H1 (cell line): ENCODE results near the gene SLC22A3. TPM values are rescaled to one million over a fixed set of nuclear protein-coding genes. Genes with fewer than 3 reads are reported as not detected.

ENCODE experiments used
- CTCF ChIA-PET: fragments of 300-600 bp; sonication (Branson Sonifier 250); formaldehyde crosslinking; loops from one replicate; lab custom pipeline; 2021; ENCODE audit not compliant: partially characterized antibody; lab: Charles Lee
- POLR2A ChIA-PET: fragments of 300-600 bp; sonication (Branson Sonifier 250); formaldehyde crosslinking; loops from one replicate; lab custom pipeline; 2021; ENCODE audit warnings: inconsistent platforms; ENCODE audit not compliant: partially characterized antibody; lab: Charles Lee
- DNase-seq, 2 experiments: peaks; one replicate each; pipeline versions ENCODE4 v3.0.0 to v3.0.0-alpha.2; 2010 to 2022; ENCODE audit warnings: low spot score in 2 of 2, low read depth in 1 of 2, mixed read lengths in 1 of 2
- FAIRE-seq: peaks from 2 replicates; lab custom pipeline; 2011; peaks lifted over from hg19 to GRCh38; lab: Jason Lieb, UNC
- H2AFZ ChIP-seq: 2 replicates; pipeline ENCODE4 v1.8.1; 2012; ENCODE audit warnings: low read length, inconsistent platforms
- H2AK5ac ChIP-seq: 2 replicates; pipeline ENCODE4 v1.6.1; 2013; ENCODE audit warnings: low read depth, low read length
- H2BK120ac ChIP-seq: replicated peaks from 2 replicates; pipeline ENCODE3; 2013; ENCODE audit warnings: low read depth, low read length, inconsistent platforms
- H2BK12ac ChIP-seq: 2 replicates; pipeline ENCODE4 v1.6.1; 2013; ENCODE audit warnings: low read depth, low read length
- H2BK15ac ChIP-seq: 2 replicates; pipeline ENCODE4 v1.6.1; 2013; ENCODE audit warnings: low read length
- H2BK20ac ChIP-seq: 2 replicates; pipeline ENCODE4 v1.6.1; 2013; ENCODE audit warnings: low read length
- H2BK5ac ChIP-seq: 2 replicates; pipeline ENCODE4 v1.6.1; 2013; ENCODE audit warnings: low read depth, low read length
- H3K14ac ChIP-seq: 2 replicates; pipeline ENCODE4 v1.6.1; 2013; ENCODE audit warnings: inconsistent platforms; ENCODE audit not compliant: insufficient read length
- H3K18ac ChIP-seq: 2 replicates; pipeline ENCODE4 v1.6.1; 2013; ENCODE audit warnings: low read length; ENCODE audit errors: extremely low read depth
- H3K23ac ChIP-seq: 2 replicates; pipeline ENCODE4 v1.6.1; 2013; ENCODE audit warnings: inconsistent platforms; ENCODE audit not compliant: insufficient read length
- H3K23me2 ChIP-seq: 2 replicates; pipeline ENCODE4 v1.6.1; 2013; ENCODE audit warnings: low read depth, low read length
- H3K27ac ChIP-seq: 2 replicates; pipeline ENCODE4 v1.6.1; 2011; ENCODE audit warnings: low read depth, low read length, inconsistent platforms
- H3K27me3 ChIP-seq, 4 experiments: replicated peaks in 1 of 4; 1 replicate in 1 of 4; 2 replicates in 3 of 4; pipeline versions ENCODE4 v1.6.1 to v1.8.1; 2011 to 2013; ENCODE audit warnings: low read length in 3 of 4, mild to moderate bottlenecking in 3 of 4, inconsistent platforms in 2 of 4, mixed read lengths in 2 of 4, moderate library complexity in 1 of 4; ENCODE audit not compliant: control insufficient read depth in 3 of 4, insufficient read depth in 3 of 4; ENCODE audit errors: extremely low read depth in 1 of 4
- H3K36me3 ChIP-seq, 4 experiments: 2 replicates each; pipeline versions ENCODE4 v1.6.1 to v1.8.1; 2011 to 2013; ENCODE audit warnings: mild to moderate bottlenecking in 4 of 4, low read length in 3 of 4, moderate library complexity in 2 of 4, control low read depth in 1 of 4, inconsistent platforms in 1 of 4; ENCODE audit not compliant: insufficient read depth in 4 of 4, control insufficient read depth in 2 of 4
- H3K4ac ChIP-seq: replicated peaks from 2 replicates; pipeline ENCODE3; 2013; ENCODE audit warnings: low read length, low read depth, mixed read lengths, inconsistent platforms; ENCODE audit not compliant: insufficient read length
- H3K4me1 ChIP-seq, 4 experiments: replicated peaks in 1 of 4; 1 replicate in 1 of 4; 2 replicates in 3 of 4; pipeline versions ENCODE4 v1.6.1 to v1.8.1; 2011 to 2013; ENCODE audit warnings: low read length in 3 of 4, inconsistent platforms in 2 of 4, mixed read lengths in 1 of 4; ENCODE audit not compliant: insufficient read depth in 4 of 4, control insufficient read depth in 3 of 4
- H3K4me2 ChIP-seq, 2 experiments: 2 replicates each; pipeline versions ENCODE4 v1.6.1 to v1.8.1; 2011 to 2013; ENCODE audit warnings: low read depth in 2 of 2, low read length in 2 of 2, control low read depth in 1 of 2, inconsistent platforms in 1 of 2, mild to moderate bottlenecking in 1 of 2; ENCODE audit not compliant: insufficient read depth in 1 of 2
- H3K4me3 ChIP-seq, 4 experiments: fragments of 200-600, 300-600 bp in 1 of 4; sonication (generic), shearing (Covaris generic), sonication (Bioruptor Twin) in 1 of 4; 2 replicates each; pipeline versions ENCODE4 v1.5.1 to v1.8.1; 2011 to 2016; ENCODE audit warnings: low read length in 4 of 4, low read depth in 3 of 4, control low read depth in 2 of 4, inconsistent platforms in 2 of 4, mild to moderate bottlenecking in 2 of 4, mixed read lengths in 1 of 4, moderate library complexity in 1 of 4; ENCODE audit not compliant: insufficient read depth in 2 of 4; ENCODE audit errors: extremely low read depth in 1 of 4
- H3K56ac ChIP-seq: replicated peaks from 2 replicates; pipeline ENCODE3; 2013; ENCODE audit warnings: low read depth, mild to moderate bottlenecking, mixed read lengths, low read length, inconsistent platforms; ENCODE audit not compliant: insufficient read length
- H3K79me1 ChIP-seq: 2 replicates; pipeline ENCODE4 v1.6.1; 2013; ENCODE audit warnings: low read depth, low read length, control low read depth
- H3K79me2 ChIP-seq, 2 experiments: 2 replicates each; pipeline versions ENCODE4 v1.6.1 to v1.8.1; 2012 to 2013; ENCODE audit warnings: low read length in 2 of 2, mild to moderate bottlenecking in 2 of 2, inconsistent platforms in 1 of 2; ENCODE audit not compliant: insufficient read depth in 2 of 2, control insufficient read depth in 1 of 2
- H3K9ac ChIP-seq, 4 experiments: replicated peaks in 1 of 4; 1 replicate in 1 of 4; 2 replicates in 3 of 4; pipeline versions ENCODE4 v1.6.1 to v1.8.1; 2011 to 2013; ENCODE audit warnings: low read depth in 3 of 4, low read length in 3 of 4, control low read depth in 2 of 4, mild to moderate bottlenecking in 2 of 4, moderate library complexity in 2 of 4, inconsistent platforms in 1 of 4; ENCODE audit errors: extremely low read depth in 1 of 4
- H3K9me3 ChIP-seq, 2 experiments: 2 replicates each; pipeline versions ENCODE4 v1.6.1 to v1.8.1; 2012 to 2013; ENCODE audit warnings: mild to moderate bottlenecking in 2 of 2, moderate library complexity in 2 of 2, control low read depth in 1 of 2, inconsistent platforms in 1 of 2, low read depth in 1 of 2, low read length in 1 of 2, mixed read lengths in 1 of 2; ENCODE audit not compliant: insufficient read depth in 2 of 2
- H4K20me1 ChIP-seq, 2 experiments: replicated peaks in 1 of 2; 2 replicates each; pipeline versions ENCODE3 to v1.8.1; 2011 to 2013; ENCODE audit warnings: inconsistent platforms in 2 of 2, low read length in 2 of 2, mild to moderate bottlenecking in 1 of 2; ENCODE audit not compliant: insufficient read depth in 2 of 2, control insufficient read depth in 1 of 2
- H4K5ac ChIP-seq: 2 replicates; pipeline ENCODE4 v1.6.1; 2013; ENCODE audit warnings: low read length, low read depth, mixed read lengths, inconsistent platforms; ENCODE audit not compliant: insufficient read length
- H4K8ac ChIP-seq: 2 replicates; pipeline ENCODE4 v1.8.0; 2013; ENCODE audit warnings: mild to moderate bottlenecking, moderate library complexity, low read length, inconsistent platforms; ENCODE audit not compliant: insufficient read depth; ENCODE audit errors: extremely low read depth
- H4K91ac ChIP-seq: replicated peaks from 2 replicates; pipeline ENCODE3; 2013; ENCODE audit warnings: low read length, mixed read lengths, inconsistent platforms; ENCODE audit not compliant: insufficient read length
- ASH2L ChIP-seq: fragments of 200-600, 300-600 bp; sonication (generic); IDR thresholded peaks from one replicate; pipeline ENCODE4 v1.7.1; 2017; ENCODE audit warnings: low read length
- BRCA1 ChIP-seq: IDR thresholded peaks from 2 replicates; pipeline ENCODE4 v1.6.1; 2012; ENCODE audit warnings: low read depth, low read length, improper control_type of control experiment
- GABPA ChIP-seq: IDR thresholded peaks from 2 replicates; pipeline ENCODE4 v1.6.1; 2011; ENCODE audit warnings: mild to moderate bottlenecking, low read length, moderate library complexity, borderline replicate concordance; ENCODE audit not compliant: insufficient read depth
- HDAC2 ChIP-seq, 2 experiments: fragments of 300-600 bp in 1 of 2; sonication (generic) in 1 of 2; IDR thresholded peaks; 2 replicates each; pipeline ENCODE4 v1.6.1; 2011 to 2012; ENCODE audit warnings: low read depth in 2 of 2, low read length in 2 of 2, mild to moderate bottlenecking in 2 of 2, moderate library complexity in 2 of 2, borderline replicate concordance in 1 of 2, inconsistent platforms in 1 of 2
- WGBS, 2 experiments: shearing (Covaris generic) in 1 of 2; methylation state at CpG; one replicate each; pipeline versions ENCODE4 v1.1.6 to v1.1.7; 2013 to 2015; ENCODE audit warnings: low lambda C conversion rate in 2 of 2, mixed read lengths in 2 of 2, inconsistent platforms in 1 of 2, low coverage in 1 of 2, missing lambda C conversion rate in 1 of 2; ENCODE audit not compliant: insufficient replicate concordance in 2 of 2, insufficient coverage in 1 of 2, insufficient read length in 1 of 2; ENCODE audit errors: extremely low coverage in 1 of 2, missing lambda C conversion rate in 1 of 2; 5-methylcytosine and 5-hydroxymethylcytosine counted together
- polyA plus RNA-seq, 7 experiments: library from polyadenylated mRNA; depleted of rRNA in 3 of 7; stranded (reverse) in 5 of 7; unstranded in 2 of 7; fragments of >200 nt in 5 of 7; fragments of 200-250 nt in 2 of 7; gene quantifications; 1 replicate in 5 of 7; 2 replicates in 1 of 7; 4 replicates in 1 of 7; pipeline versions ENCODE4 v1.2.1 to v1.2.3, GENCODE V29; 2011 to 2013; ENCODE audit warnings: missing spikeins in 2 of 7, mixed read lengths in 2 of 7
- total RNA-seq: library from RNA; stranded (reverse); fragmentation: NEBNext Ultra II Directional; extraction: Animal tissue kit (Norgen Biotek cat#: 25700); gene quantifications from 2 replicates; pipeline ENCODE4 v1.2.1, GENCODE V29; 2021
- TF ChIP-seq, protein P1 (sequence below), 3 experiments: IDR thresholded peaks; 1 replicate in 2 of 3; 2 replicates in 1 of 3; pipeline versions ENCODE4 v1.5.1 to v1.6.1; 2011; ENCODE audit warnings: low read length in 3 of 3, mild to moderate bottlenecking in 3 of 3, inconsistent platforms in 2 of 3, low read depth in 1 of 3, moderate library complexity in 1 of 3; ENCODE audit not compliant: insufficient read depth in 1 of 3; ENCODE audit errors: control extremely low read depth in 1 of 3
- TF ChIP-seq, protein P2 (sequence below): IDR thresholded peaks from 2 replicates; pipeline ENCODE4 v1.6.1; 2012; ENCODE audit warnings: inconsistent platforms
- TF ChIP-seq, protein P3 (sequence below): IDR thresholded peaks from 2 replicates; pipeline ENCODE4 v1.6.1; 2012; ENCODE audit warnings: inconsistent platforms

Gene SLC22A3
- total and polyA plus RNA-seq, 2 of the 8 experiments (the other 6 are each of a cell fraction or from before 2014, with no cell fraction given): 1.0 to 2.9 TPM

DNA sequence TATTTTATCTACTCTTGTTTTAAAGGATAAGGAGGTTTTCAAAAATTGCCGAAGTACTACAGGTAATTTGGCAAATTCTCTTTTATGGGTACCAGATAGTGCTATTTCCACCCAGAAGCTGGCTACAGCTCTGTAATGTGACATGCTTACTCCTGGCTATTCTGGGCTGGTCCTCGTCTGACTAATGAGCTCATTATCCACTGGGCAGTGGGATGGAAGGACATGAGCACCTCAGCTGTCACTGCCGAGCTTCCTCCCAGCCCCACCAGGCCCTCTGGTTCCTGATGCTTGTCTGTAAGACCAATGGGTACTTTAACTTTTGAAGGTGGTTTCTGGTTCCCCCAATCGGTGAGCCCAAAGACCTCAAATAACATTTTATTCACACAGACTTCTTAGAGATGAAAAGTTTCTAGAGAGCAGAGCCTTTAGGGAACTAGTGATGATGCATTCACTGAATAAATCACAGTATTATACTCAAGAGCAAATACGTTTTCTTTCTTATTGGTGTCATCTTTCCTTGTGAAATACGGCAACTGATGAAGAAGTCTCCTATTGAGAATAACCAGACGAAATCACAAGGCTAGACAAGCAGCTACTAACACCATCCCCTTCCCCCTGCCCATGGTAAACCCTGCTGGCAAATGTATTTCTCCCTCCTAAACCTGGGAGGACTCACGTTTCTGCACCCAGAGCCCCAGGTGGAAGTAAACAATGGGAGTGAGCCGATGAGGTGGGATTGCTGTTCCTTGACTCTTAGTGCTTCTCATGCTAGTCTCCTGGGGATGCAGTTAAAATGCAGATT lies 80.8 kb downstream of the SLC22A3 start:
- no peak overlapping the region for H3K56ac ChIP-seq
- peak overlapping the region; percentile 48 to 56; a peak in 3 of 4 replicates for H3K4me2 ChIP-seq
- no peak overlapping the region; the same call in 1 of the 2 replicates for H4K8ac ChIP-seq
- H3K9ac ChIP-seq: no peak overlapping the region
- peak overlapping the region; percentile 60; the same call in 1 of the 2 replicates for H2AFZ ChIP-seq
- H3K23me2 ChIP-seq: peaks cover 1% of the 10 kb centered on the region; the same call in 1 of the 2 replicates
- no peaks in the 10 kb centered on the region for H3K36me3 ChIP-seq
- H4K5ac ChIP-seq: no peak overlapping the region
- no peaks in the 10 kb centered on the region for H3K79me2 ChIP-seq
- H4K91ac ChIP-seq: no peak overlapping the region
- CTCF ChIA-PET: interaction anchor here (0.6 to 1.4 kb wide), 4 partner anchors 27 to 143 kb away, joined by 3 to 4 read pairs (median 3); no protein-coding TSS in a partner anchor
- H2BK15ac ChIP-seq: no peak overlapping the region
- peak in 1 of 2 experiments; percentile 55 for DNase-seq
- no peak overlapping the region for H2AK5ac ChIP-seq
- FAIRE-seq: peak; percentile 48
- no peak overlapping the region for H3K27ac ChIP-seq
- no peak overlapping the region for H2BK120ac ChIP-seq
- peaks cover 0 to 11% (median 6%) of the 10 kb centered on the region in 4 experiments; a peak in 5 of 7 replicates for H3K4me1 ChIP-seq
- no peaks in the 10 kb centered on the region for H3K79me1 ChIP-seq
- H3K14ac ChIP-seq: no peak overlapping the region
- no peaks in the 10 kb centered on the region for H3K27me3 ChIP-seq
- 58% methylated on average over 9 of the region's 9 CpGs; no CpG with 5 or more reads in 1 of the 2 experiments for WGBS, 2 experiments
- peak overlapping the region in 1 of 4 experiments; percentile 20; a peak in 1 of 8 replicates for H3K4me3 ChIP-seq
- no peak overlapping the region for H3K4ac ChIP-seq
- POLR2A ChIA-PET: no interaction called here
- H2BK12ac ChIP-seq: no peak overlapping the region
- H4K20me1 ChIP-seq: no peaks in the 10 kb centered on the region
- H2BK5ac ChIP-seq: no peak overlapping the region
- H3K9me3 ChIP-seq: no peaks in the 10 kb centered on the region
- no peak overlapping the region; the same call in 1 of the 2 replicates for H3K18ac ChIP-seq
- H2BK20ac ChIP-seq: no peak overlapping the region
- no peak overlapping the region for H3K23ac ChIP-seq
- TF ChIP-seq, protein P1, sequence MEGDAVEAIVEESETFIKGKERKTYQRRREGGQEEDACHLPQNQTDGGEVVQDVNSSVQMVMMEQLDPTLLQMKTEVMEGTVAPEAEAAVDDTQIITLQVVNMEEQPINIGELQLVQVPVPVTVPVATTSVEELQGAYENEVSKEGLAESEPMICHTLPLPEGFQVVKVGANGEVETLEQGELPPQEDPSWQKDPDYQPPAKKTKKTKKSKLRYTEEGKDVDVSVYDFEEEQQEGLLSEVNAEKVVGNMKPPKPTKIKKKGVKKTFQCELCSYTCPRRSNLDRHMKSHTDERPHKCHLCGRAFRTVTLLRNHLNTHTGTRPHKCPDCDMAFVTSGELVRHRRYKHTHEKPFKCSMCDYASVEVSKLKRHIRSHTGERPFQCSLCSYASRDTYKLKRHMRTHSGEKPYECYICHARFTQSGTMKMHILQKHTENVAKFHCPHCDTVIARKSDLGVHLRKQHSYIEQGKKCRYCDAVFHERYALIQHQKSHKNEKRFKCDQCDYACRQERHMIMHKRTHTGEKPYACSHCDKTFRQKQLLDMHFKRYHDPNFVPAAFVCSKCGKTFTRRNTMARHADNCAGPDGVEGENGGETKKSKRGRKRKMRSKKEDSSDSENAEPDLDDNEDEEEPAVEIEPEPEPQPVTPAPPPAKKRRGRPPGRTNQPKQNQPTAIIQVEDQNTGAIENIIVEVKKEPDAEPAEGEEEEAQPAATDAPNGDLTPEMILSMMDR (IDR thresholded peaks at IDR 0.05; ENCODE audit: control extremely low read depth in 1 of 3, insufficient read depth in 1 of 3, low read depth in 1 of 3, low read length in 3 of 3): no peak
- TF ChIP-seq HDAC2 (IDR thresholded peaks at IDR 0.05; ENCODE audit: borderline replicate concordance in 1 of 2, low read depth in 2 of 2, low read length in 2 of 2) (no peak), GABPA (no peak), ASH2L (no peak), BRCA1 (no peak)
- TF ChIP-seq, protein P2, sequence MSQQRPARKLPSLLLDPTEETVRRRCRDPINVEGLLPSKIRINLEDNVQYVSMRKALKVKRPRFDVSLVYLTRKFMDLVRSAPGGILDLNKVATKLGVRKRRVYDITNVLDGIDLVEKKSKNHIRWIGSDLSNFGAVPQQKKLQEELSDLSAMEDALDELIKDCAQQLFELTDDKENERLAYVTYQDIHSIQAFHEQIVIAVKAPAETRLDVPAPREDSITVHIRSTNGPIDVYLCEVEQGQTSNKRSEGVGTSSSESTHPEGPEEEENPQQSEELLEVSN: peak; percentile 61; the same call in 1 of the 2 replicates
- TF ChIP-seq, protein P3, sequence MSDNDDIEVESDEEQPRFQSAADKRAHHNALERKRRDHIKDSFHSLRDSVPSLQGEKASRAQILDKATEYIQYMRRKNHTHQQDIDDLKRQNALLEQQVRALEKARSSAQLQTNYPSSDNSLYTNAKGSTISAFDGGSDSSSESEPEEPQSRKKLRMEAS: peak; percentile 32; the same call in 1 of the 2 replicates
